ENCODE results near the gene HLA-DOA. TPM values are rescaled to one million over a fixed set of nuclear protein-coding genes. Genes with fewer than 3 reads are reported as not detected.

The HLA-DOA gene
- total RNA-seq, 1 donor from 2014 or later: 38.0 TPM

GRCh38 chr6:33004940-33005339, 4.5 kb downstream of the HLA-DOA start:
- no peak overlapping the region for H2AFZ ChIP-seq (replicated peaks)
- Mint-ChIP-seq H3K27me3 (ENCODE audit: insufficient read depth, low read depth) (peaks cover 12% of the 10 kb centered on the region), H3K27ac (no peak overlapping the region), H3K9me3 (no peaks in the 10 kb centered on the region), H3K36me3 (no peaks in the 10 kb centered on the region), H3K4me3 (no peak overlapping the region), H3K4me1 (peaks cover 8% of the 10 kb centered on the region)
- H3K36me3 ChIP-seq: no peaks in the 10 kb centered on the region
- peaks cover 6% of the 10 kb centered on the region for H3F3A ChIP-seq (ENCODE audit: low read depth)
- H3K4me1 ChIP-seq: peaks cover 11% of the 10 kb centered on the region
- DNase-seq (ENCODE audit: low spot score): no peak
- no peak overlapping the region for H3K27ac ChIP-seq
- TF ChIP-seq EZH2phosphoT487 (IDR thresholded peaks at IDR 0.05): no peak
- no peak for TF ChIP-seq EZH2 (IDR thresholded peaks at IDR 0.05)
- TF ChIP-seq CTCF (IDR thresholded peaks at IDR 0.05): no peak
- H3K9me3 ChIP-seq (ENCODE audit: low read depth): no peaks in the 10 kb centered on the region
- H3K4me3 ChIP-seq: no peak overlapping the region
- no peak overlapping the region for H3K4me2 ChIP-seq
- H3K27me3 ChIP-seq: peaks cover 11% of the 10 kb centered on the region
- no peaks in the 10 kb centered on the region for H4K20me1 ChIP-seq (ENCODE audit: low read depth)
- no peak overlapping the region for H3K9ac ChIP-seq
- H3K79me2 ChIP-seq (ENCODE audit: low read depth): no peaks in the 10 kb centered on the region

- H4K20me1 ChIP-seq (ENCODE audit: low read depth): no peaks in the 10 kb centered on the region
- H3F3A ChIP-seq (ENCODE audit: low read depth): no peaks in the 10 kb centered on the region
- peaks cover 30% of the 10 kb centered on the region for H3K27me3 ChIP-seq
- no peak overlapping the region for H3K4me3 ChIP-seq
- TF ChIP-seq EZH2 (IDR thresholded peaks at IDR 0.05) (no peak), CTCF (IDR thresholded peaks at IDR 0.05) (no peak), EZH2phosphoT487 (IDR thresholded peaks at IDR 0.05) (no peak)
- H2AFZ ChIP-seq (replicated peaks): no peak overlapping the region
- H3K9me3 ChIP-seq (ENCODE audit: low read depth): no peaks in the 10 kb centered on the region
- no peaks in the 10 kb centered on the region for H3K36me3 ChIP-seq
- no peaks in the 10 kb centered on the region for H3K4me1 ChIP-seq
- no peak overlapping the region for H3K4me2 ChIP-seq
- H3K9me3 Mint-ChIP-seq: no peaks in the 10 kb centered on the region
- H3K9ac ChIP-seq: no peak overlapping the region
- peaks cover 14% of the 10 kb centered on the region for H3K27me3 Mint-ChIP-seq (ENCODE audit: insufficient read depth, low read depth)
- no peak overlapping the region for H3K4me3 Mint-ChIP-seq
- DNase-seq (ENCODE audit: low spot score): no peak
- H3K27ac ChIP-seq: no peak overlapping the region
- no peak overlapping the region for H3K27ac Mint-ChIP-seq
- no peaks in the 10 kb centered on the region for H3K36me3 Mint-ChIP-seq
- no peaks in the 10 kb centered on the region for H3K79me2 ChIP-seq (ENCODE audit: low read depth)
- H3K4me1 Mint-ChIP-seq: no peaks in the 10 kb centered on the region
These were observed 7.7 kb downstream of the HLA-DOA start for GRCh38 chr6:33001685-33002084.

GRCh38 chr6:33000055-33000454, 9.3 kb downstream of the HLA-DOA start:
- Histone ChIP-seq H3K4me3 (no peak overlapping the region), H3K79me2 (ENCODE audit: low read depth) (no peaks in the 10 kb centered on the region), H4K20me1 (ENCODE audit: low read depth) (no peaks in the 10 kb centered on the region), H3K36me3 (no peaks in the 10 kb centered on the region), H3K9me3 (ENCODE audit: low read depth) (no peaks in the 10 kb centered on the region), H3K27me3 (peaks cover 46% of the 10 kb centered on the region), H3K4me2 (no peak overlapping the region), H3K9ac (no peak overlapping the region), H3F3A (ENCODE audit: low read depth) (no peaks in the 10 kb centered on the region), H3K27ac (no peak overlapping the region), H3K4me1 (no peaks in the 10 kb centered on the region), H2AFZ (replicated peaks) (peak overlapping the region; percentile 90)
- no peak overlapping the region for H3K27ac Mint-ChIP-seq
- no peaks in the 10 kb centered on the region for H3K36me3 Mint-ChIP-seq
- H3K4me1 Mint-ChIP-seq: no peaks in the 10 kb centered on the region
- peaks cover 11% of the 10 kb centered on the region for H3K27me3 Mint-ChIP-seq (ENCODE audit: insufficient read depth, low read depth)
- peak; percentile 70 for DNase-seq (ENCODE audit: low spot score)
- no peak overlapping the region for H3K4me3 Mint-ChIP-seq
- TF ChIP-seq EZH2 (IDR thresholded peaks at IDR 0.05): no peak
- peak; percentile 64 for TF ChIP-seq CTCF (IDR thresholded peaks at IDR 0.05)
- no peaks in the 10 kb centered on the region for H3K9me3 Mint-ChIP-seq

All from neural progenitor cell (in vitro differentiated cells).